Activated CD8-positive, alpha-beta memory T cell treated with anti-CD3 and anti-CD28 coated beads, Interleukin-2, amount 50 U/mL, for 24 hours (primary cell): ENCODE measurements around the gene IL1F10.

Source experiments
- DNase-seq: peaks from one replicate; pipeline ENCODE4 v3.0.0-alpha.2; 2020; ENCODE audit errors: extremely low read depth

The IL1F10 gene

GRCh38 chr2:113112441-113112840 lies 44.7 kb downstream of the IL1F10 start:
- no peak for DNase-seq

- DNase-seq: no peak
These were observed 45.1 kb downstream of the IL1F10 start for GRCh38 chr2:113112871-113113270.

- no peak for DNase-seq
These were observed 46.0 kb downstream of the IL1F10 start for GRCh38 chr2:113113807-113114206.

- DNase-seq: no peak
These were observed 46.6 kb downstream of the IL1F10 start for GRCh38 chr2:113114224-113114945.

GRCh38 chr2:113114996-113115395 lies 47.2 kb downstream of the IL1F10 start:
- no peak for DNase-seq

- DNase-seq: no peak
These were observed 48.6 kb downstream of the IL1F10 start for GRCh38 chr2:113116100-113116958.

- DNase-seq: no peak
These were observed 49.9 kb downstream of the IL1F10 start for GRCh38 chr2:113117541-113118262.

- DNase-seq: no peak
These were observed 50.5 kb downstream of the IL1F10 start for GRCh38 chr2:113118263-113118657.

- no peak for DNase-seq
These were observed 51.3 kb downstream of the IL1F10 start for GRCh38 chr2:113119111-113119510.

GRCh38 chr2:113120861-113121260 lies 53.1 kb downstream of the IL1F10 start:
- no peak for DNase-seq

GRCh38 chr2:113122364-113122763 lies 54.6 kb downstream of the IL1F10 start:
- DNase-seq: no peak

GRCh38 chr2:113123726-113124125 lies 56.0 kb downstream of the IL1F10 start:
- no peak for DNase-seq

- no peak for DNase-seq
These were observed 56.6 kb downstream of the IL1F10 start for GRCh38 chr2:113124181-113124961.
